Stimulated activated CD4-positive, alpha-beta T cell treated with anti-CD3 and anti-CD28 coated beads, TNF-alpha, amount 100 ng/mL, for 48 hours (primary cell): ENCODE data around the gene SPRYD3.

Source experiments
- DNase-seq, 3 donors: peaks; one replicate each; pipeline ENCODE4 v3.0.0-alpha.2; 2020; ENCODE audit warnings: low read depth in 3 of 3

Gene SPRYD3

GRCh38 chr12:53025250-53025649, 53.9 kb downstream of the SPRYD3 start:
- no peak for DNase-seq

DNA sequence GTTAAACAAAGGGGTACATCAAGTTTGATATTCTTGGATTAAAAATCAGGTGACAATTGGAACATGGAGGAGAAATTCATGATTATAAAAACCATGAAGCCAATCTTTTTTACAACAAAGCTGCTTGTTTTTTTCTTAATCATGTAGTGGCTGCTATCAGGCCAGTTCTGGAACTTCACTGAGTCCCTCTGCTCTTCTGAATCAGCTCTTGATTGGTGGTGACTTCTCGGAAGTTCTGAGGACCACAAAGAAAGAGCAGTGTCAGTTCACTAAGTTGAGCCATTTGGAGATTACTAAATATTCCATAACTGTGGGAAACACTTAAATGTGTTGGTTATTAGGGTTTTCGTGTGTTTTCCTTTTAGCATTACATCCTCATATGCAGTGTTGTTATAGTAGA, 64.5 kb downstream of the SPRYD3 start:
- DNase-seq, result no peak
